ENCODE measurements around the gene USO1. TPM values are rescaled to one million over a fixed set of nuclear protein-coding genes. Genes with fewer than 3 reads are reported as not detected.

USO1 gene
- total RNA-seq, 4 donors from 2014 or later: 61.0 to 103 (median 74.4) TPM

DNA sequence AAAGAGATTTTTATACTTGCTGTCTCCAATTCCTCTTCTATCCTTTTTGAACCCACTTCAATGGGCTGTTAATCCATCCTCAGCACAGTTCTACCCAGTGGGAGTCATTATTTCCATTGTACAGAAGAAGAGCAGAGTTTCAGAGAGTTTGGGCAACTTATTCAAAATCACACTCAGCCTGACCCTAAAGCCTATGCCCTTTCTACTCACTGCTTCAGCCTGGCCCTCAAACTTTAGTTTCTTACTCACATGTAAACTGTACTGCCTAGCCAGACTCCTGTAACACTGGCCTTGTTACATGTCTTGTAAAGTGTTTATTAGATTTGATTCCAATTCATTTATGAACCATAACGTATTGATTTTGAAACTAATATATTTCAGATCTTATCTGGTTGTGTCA lies 25.1 kb upstream of the USO1 start:
- peaks cover 4 to 22% (median 10%) of the 10 kb centered on the region in 4 donors for H3K4me1 ChIP-seq
- H3K4me3 ChIP-seq: no peak overlapping the region
- 0% methylated on average over 1 of the region's 1 CpG for WGBS
- no peak for DNase-seq (ENCODE audit: extremely low spot score)
- peaks cover 0 to 2% (median 0%) of the 10 kb centered on the region in 4 donors for H3K36me3 ChIP-seq
- no peaks in the 10 kb centered on the region for H3K27me3 ChIP-seq
- peak overlapping the region in 2 of 4 donors; percentile 8 to 33 for H3K27ac ChIP-seq (replicated peaks in 1 of 4)
- intact Hi-C loops (cut with DNase I): no loop called here
- no peaks in the 10 kb centered on the region for H3K9me3 ChIP-seq
- no peak for TF ChIP-seq EP300 (IDR thresholded peaks at IDR 0.05)
- TF ChIP-seq POLR2A (IDR thresholded peaks at IDR 0.05; ENCODE audit: low read depth): no peak
- no peak for TF ChIP-seq POLR2AphosphoS5 (IDR thresholded peaks at IDR 0.05)
- TF ChIP-seq, protein P1, sequence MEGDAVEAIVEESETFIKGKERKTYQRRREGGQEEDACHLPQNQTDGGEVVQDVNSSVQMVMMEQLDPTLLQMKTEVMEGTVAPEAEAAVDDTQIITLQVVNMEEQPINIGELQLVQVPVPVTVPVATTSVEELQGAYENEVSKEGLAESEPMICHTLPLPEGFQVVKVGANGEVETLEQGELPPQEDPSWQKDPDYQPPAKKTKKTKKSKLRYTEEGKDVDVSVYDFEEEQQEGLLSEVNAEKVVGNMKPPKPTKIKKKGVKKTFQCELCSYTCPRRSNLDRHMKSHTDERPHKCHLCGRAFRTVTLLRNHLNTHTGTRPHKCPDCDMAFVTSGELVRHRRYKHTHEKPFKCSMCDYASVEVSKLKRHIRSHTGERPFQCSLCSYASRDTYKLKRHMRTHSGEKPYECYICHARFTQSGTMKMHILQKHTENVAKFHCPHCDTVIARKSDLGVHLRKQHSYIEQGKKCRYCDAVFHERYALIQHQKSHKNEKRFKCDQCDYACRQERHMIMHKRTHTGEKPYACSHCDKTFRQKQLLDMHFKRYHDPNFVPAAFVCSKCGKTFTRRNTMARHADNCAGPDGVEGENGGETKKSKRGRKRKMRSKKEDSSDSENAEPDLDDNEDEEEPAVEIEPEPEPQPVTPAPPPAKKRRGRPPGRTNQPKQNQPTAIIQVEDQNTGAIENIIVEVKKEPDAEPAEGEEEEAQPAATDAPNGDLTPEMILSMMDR (IDR thresholded peaks at IDR 0.05): no peak

DNA sequence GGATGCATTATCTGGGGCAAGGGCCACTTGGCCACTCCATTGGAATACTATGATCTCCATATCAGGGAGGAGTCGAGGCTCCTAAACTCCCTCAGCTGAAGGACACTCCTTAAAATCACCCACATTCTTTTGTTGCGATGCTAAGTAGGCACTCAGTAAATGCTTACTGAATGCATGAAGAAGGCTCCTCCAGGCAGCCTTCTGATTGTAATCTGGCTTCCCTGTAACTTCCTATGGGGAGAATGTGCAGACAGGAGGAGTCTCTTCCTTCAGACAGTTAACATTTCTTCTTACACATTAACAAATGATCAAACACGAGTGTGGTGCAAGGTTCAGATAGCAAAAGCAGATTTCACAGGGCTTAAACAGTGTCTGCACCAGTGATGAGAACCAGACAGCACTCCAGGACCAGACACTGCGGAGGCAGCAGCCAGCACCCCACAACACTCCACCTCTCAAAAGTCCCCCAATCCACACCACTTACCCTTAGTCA lies 21.4 kb upstream of the USO1 start:
- no peaks in the 10 kb centered on the region for H3K27me3 ChIP-seq
- no peaks in the 10 kb centered on the region for H3K4me1 ChIP-seq
- no peak overlapping the region for H3K27ac ChIP-seq (replicated peaks in 1 of 4)
- intact Hi-C loops (cut with DNase I): no loop called here
- no peak for DNase-seq (ENCODE audit: extremely low spot score)
- TF ChIP-seq POLR2A (IDR thresholded peaks at IDR 0.05; ENCODE audit: low read depth) (no peak), POLR2AphosphoS5 (IDR thresholded peaks at IDR 0.05) (no peak), EP300 (IDR thresholded peaks at IDR 0.05) (no peak)
- TF ChIP-seq, protein P1 (IDR thresholded peaks at IDR 0.05): no peak
- no peaks in the 10 kb centered on the region for H3K9me3 ChIP-seq
- no peak overlapping the region for H3K4me3 ChIP-seq
- 77% methylated on average over 4 of the region's 4 CpGs for WGBS
- no peaks in the 10 kb centered on the region for H3K36me3 ChIP-seq

DNA sequence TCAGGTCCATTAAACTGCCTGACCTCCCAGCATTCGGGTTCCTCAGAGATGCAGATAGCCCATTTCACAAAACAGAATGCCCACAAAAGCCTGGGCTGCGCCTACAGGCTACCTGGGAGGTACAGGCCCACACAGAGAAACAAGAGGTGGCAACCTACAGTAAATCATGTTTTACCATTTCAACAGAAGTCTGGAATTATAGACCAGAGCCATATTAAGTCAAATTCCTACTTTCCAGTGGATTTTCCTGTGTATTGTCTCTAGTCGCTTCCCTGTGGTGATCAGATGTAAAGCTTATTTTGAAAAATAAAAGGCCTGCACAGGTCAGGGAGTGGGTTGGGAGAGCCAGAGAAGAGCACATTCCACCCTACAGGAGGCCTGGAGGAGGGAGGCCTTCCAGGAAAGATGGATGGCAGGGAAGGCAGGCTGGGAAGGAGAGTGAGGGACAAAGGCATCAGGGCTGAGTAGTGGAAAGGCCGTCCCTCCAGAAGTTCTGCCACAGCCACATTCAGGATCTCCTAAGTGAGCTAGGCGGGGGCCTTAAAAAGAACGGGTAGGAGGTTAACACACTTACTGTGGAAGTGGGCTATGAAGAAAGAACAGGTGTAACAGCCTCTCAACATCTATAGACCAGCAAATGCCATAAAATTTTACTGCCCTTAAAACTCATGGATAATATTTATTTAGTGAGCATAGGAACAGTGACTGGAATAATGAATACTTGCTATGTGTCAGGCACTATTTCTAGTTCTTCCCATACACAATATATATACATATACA lies 19.0 kb upstream of the USO1 start:
- no peak for DNase-seq (ENCODE audit: extremely low spot score)
- no peaks in the 10 kb centered on the region for H3K36me3 ChIP-seq
- WGBS: 92% methylated on average over 6 of the region's 6 CpGs
- H3K4me1 ChIP-seq: no peaks in the 10 kb centered on the region
- H3K9me3 ChIP-seq: no peaks in the 10 kb centered on the region
- H3K27ac ChIP-seq (replicated peaks in 1 of 4): no peak overlapping the region
- intact Hi-C loops (cut with DNase I): no loop called here
- H3K4me3 ChIP-seq: no peak overlapping the region
- no peak for TF ChIP-seq EP300 (IDR thresholded peaks at IDR 0.05)
- TF ChIP-seq, protein P1 (IDR thresholded peaks at IDR 0.05): no peak
- no peaks in the 10 kb centered on the region for H3K27me3 ChIP-seq

DNA sequence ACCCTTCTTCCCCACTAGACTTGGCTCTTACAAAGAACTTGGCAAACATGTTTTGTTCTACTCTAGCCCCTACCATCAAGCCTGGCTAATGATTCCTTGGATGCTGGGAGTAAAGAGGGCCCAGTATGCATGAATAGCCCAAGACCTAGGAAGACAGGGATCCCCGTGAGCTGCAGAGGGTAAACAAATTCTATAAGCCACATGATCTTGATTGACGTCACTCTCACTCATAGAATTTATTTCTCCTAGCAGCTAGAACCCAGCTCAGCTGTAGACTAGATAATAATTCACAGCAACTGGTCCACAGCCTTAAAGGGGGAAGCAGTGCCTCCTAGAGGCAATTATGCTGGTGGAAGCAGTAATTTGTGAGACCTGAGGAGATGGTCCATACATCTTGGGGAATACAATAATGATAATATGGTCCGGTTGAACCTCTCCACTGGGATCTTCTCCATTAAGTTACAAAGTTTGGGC lies 16.1 kb upstream of the USO1 start:
- intact Hi-C loops (cut with DNase I): no loop called here
- no peak overlapping the region for H3K27ac ChIP-seq (replicated peaks in 1 of 4)
- no peaks in the 10 kb centered on the region for H3K9me3 ChIP-seq
- no peaks in the 10 kb centered on the region for H3K4me1 ChIP-seq
- no peak overlapping the region for H3K4me3 ChIP-seq
- TF ChIP-seq, protein P1 (IDR thresholded peaks at IDR 0.05): peak in 2 of 3 experiments; percentile 25 to 41
- TF ChIP-seq EP300 (IDR thresholded peaks at IDR 0.05) (no peak), POLR2AphosphoS5 (IDR thresholded peaks at IDR 0.05) (no peak), POLR2A (IDR thresholded peaks at IDR 0.05; ENCODE audit: low read depth) (no peak)
- no peaks in the 10 kb centered on the region for H3K36me3 ChIP-seq
- no peaks in the 10 kb centered on the region for H3K27me3 ChIP-seq
- WGBS: 95% methylated on average over 3 of the region's 3 CpGs
- DNase-seq (ENCODE audit: extremely low spot score): no peak
